ENCODE data around the gene RAMP1.

Gene RAMP1

GRCh38 chr2:237877576-237878307 lies 18.3 kb downstream of the RAMP1 start:
- no peak for DNase-seq

DNA sequence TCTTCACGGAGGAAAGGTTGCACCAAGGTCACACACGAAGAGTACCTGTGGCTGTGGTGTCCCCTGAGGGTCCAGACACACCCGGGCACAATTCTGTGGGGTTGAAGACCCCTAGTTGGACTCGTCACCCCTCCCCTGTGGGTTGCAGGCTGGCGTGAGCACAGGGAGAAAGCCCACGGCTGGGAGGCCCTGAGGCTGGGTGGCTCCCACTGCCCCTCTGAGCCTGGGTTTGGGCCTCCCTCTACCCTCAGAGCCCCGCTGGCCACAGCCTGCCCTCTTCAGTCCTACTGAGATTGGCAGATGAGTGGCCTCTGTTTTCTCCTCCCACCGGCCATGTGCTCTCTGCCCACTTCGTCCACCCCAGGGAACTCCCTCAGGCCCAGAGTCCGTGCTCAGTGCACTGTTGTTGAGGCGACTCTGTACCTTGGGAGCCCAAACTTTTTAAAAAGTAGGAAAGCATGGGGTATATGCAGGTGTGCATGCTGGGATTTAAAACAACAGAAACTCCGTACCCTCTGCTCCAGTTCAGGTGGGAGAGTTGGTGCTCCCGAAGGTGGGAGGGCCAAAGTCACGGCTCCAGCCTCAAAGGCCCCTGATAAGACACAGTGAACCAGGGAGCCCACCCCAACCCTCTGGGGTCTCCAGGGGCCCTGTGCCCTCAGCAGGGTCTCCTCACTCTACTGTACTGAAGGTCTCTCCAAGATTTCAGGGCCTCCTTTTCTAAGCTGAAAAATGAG lies 19.1 kb downstream of the RAMP1 start:
- no peak for DNase-seq

- DNase-seq = no peak
Measured at GRCh38 chr2:237879058-237879430, 19.6 kb downstream of the RAMP1 start.

DNA sequence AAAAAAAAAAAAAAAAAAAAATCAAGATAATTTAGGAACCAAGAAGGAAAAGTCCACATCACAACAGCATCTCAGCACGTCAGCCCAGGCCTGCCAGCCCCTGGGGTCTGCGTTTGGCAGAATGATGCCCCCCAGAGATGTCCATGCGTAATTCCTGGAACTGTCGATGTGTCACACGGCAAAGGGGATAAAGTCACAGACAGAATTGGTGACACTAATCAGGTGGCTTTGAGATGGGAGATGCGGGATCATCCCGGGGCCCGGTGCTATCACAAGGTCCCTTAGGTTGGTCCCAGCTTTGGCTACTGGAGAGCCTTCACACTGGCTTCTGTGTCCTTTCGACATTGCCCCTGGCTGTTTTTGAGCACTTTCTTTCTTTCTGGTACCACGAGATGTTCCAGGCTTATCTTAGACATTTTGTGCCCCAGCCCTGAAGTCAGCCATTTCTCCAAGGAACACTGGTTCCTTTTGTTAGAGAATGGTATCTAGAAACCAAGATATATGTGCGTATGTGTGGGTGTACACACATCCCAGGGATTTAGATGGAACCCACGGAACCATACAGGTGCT lies 20.7 kb downstream of the RAMP1 start:
- DNase-seq = no peak

DNA sequence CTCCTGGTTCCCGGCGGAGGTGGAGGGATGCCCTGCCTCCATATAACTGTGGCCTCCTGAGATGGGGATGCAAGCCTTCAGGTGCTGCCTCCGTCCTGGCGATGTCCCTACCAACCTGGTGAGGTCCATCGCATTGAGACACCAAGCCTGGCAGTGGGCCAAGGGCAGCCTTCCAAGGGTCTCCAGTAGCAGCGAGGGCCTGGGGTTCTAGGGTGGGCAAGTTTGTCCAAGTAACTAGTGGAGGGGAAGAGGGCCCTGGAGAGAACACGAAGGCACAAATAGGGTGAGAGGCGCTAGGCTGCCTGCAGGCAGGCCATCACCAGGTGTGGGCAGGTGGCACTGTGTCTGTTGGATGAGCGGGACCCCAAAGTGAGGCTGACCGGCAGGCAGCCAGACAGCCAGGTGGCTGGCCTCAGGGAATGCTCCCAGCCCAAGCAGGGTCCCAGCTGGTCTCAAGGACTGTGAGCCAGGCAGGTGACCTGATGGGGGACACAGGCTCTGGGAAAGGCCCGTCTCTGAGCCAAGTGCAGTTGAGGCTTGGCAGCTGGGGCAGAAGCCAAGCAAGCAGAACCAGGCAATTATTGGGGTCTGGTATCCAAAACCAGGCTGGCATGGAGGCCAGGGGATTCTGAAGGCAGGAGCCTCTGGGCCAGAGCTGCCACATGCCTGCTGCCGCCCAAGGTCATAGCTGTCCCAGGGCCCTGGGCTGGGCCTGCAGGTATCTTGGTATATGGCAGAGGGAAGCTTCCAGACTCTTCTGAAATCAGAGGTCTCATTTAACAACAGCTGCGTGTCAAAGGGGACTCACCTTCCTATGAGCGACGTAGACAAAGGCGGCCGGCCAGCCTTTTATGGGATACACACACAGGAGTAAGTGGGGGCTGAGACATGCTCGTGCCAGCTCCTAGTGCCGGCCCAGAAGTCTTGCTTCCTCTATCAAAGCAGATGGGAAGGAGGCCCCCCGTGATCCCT lies 23.4 kb downstream of the RAMP1 start:
- DNase-seq = no peak

GRCh38 chr2:237883951-237884446 lies 24.6 kb downstream of the RAMP1 start:
- DNase-seq = no peak

GRCh38 chr2:237884681-237885080 lies 25.3 kb downstream of the RAMP1 start:
- DNase-seq = no peak

GRCh38 chr2:237885111-237885930 lies 25.9 kb downstream of the RAMP1 start:
- no peak for DNase-seq

DNA sequence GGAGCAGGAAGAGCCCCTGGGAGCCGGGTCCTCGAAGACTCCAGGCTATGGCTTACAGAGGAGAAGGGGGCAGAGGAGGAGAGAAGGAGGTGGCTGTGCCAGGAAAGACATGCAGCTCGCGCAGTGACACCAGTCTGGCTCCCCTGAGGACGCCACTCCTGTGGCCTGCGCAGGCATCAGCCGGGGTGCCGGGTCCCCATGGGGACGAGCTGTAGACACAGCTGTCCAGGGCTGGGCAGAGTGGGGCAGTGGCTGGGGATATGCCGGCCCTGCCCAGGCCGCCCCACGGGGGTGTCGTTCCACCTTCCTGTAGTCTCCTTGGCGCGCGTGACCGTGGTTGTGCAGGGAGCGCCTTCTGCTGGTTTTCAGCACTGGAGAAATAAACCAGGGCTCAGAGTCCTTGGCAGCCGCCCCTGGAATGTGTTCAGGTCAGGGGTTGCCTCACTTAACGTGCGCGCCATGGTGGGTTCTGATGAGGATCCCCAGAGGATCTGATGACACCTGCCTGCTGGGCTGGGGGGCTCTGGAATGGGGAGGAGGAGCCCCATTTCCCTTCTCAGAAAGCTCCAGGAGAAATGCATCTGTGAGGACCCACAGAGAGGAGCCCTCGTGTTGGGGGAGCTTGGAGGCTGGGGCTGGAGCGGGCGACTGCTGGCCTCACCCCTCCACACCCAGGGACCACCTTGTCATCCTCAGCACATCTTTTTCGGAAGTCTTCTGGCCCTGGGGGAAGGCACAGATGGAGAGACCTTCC lies 26.7 kb downstream of the RAMP1 start:
- DNase-seq = no peak

DNA sequence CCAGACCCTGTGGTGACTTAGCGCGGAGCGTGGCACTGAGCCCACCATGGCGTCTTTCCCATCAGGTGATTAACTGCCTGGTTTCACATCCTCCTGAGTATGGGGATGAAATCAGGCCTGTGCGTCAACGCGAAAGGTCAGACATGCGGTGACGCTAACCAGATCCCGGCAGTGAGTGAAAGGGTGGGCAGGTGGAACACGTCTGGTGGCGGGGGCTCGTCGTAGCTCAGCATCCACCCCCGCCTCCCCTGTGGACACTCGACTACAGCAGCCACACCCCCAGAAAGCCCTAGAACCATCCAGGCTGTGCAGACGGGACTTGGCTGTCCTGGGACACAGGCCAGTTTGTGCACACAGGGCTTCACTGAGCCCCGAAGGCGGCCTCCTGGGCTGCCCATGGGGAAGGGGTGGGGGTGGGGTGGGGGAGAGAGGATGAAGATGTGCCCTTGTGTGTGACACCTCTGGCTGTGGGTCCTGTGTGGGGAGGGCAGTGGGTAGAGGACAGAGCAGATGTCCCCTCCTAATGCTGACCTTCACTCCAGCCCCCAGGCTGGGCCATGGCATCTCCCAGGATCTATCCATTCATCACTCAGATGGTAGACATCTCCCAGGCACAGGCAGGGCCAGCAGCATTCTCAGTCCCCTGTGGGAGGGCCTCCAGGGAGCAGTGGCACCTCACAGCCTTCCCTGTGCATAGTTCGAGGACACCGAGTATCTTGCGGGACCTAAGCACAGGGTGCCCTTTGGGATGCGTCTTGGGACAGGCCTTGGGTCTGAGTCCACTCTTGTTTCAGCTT lies 27.5 kb downstream of the RAMP1 start:
- DNase-seq = no peak

GRCh38 chr2:237888389-237888788 lies 29.0 kb downstream of the RAMP1 start:
- DNase-seq = no peak

- no peak for DNase-seq
Measured at GRCh38 chr2:237889016-237889415, 29.6 kb downstream of the RAMP1 start.

DNA sequence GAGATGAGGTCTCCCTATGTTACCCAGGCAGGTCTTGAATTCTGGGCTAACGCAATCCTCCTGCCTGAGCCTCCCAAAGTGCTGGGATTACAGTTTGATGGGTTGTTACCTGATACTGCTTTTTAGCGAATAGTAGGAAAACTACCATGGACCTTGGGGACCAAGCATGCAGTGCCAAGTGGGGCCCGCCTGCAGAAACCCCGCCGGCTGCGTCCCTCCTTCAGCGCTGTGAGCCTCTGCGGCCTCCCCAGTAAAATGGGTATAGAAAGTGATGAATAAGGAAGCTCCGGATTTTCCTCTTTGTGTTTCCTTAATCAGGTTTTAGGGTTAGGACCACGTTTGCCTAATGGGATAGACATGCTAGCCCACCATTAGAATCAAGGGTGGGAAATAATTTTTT lies 30.4 kb downstream of the RAMP1 start:
- DNase-seq = no peak

- no peak for DNase-seq
Measured at GRCh38 chr2:237892478-237892877, 33.1 kb downstream of the RAMP1 start.

DNA sequence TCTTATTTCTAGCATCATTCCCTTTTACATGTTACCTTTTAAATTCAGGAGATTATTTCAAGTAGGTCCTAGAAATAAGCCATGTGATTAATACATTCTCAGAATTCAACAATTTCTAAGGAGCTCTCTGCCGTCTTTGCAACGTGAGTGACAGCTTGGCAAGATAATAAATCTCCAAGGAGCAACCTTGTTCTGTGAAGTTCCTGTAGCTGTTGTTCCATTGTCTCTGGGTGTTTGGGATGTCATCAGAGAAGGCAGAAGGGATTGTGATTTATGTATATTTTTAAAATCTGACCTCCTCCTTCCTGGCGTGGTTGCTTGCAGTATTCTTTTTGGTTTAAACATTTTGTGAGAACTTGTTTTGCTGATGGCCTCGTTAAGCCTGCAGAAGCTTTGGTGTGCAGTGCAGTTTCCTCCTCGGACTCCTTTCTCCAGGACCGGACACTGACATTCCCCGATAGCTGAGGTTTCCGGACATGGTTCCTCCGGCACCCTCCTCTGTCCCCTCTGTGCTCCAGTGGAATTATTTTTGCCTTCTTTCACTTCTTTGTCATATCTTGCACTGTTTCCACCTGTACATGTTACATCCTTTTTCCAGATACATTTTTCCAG lies 33.7 kb downstream of the RAMP1 start:
- DNase-seq = no peak

- DNase-seq = no peak
Measured at GRCh38 chr2:237894396-237894979, 35.1 kb downstream of the RAMP1 start.

DNA sequence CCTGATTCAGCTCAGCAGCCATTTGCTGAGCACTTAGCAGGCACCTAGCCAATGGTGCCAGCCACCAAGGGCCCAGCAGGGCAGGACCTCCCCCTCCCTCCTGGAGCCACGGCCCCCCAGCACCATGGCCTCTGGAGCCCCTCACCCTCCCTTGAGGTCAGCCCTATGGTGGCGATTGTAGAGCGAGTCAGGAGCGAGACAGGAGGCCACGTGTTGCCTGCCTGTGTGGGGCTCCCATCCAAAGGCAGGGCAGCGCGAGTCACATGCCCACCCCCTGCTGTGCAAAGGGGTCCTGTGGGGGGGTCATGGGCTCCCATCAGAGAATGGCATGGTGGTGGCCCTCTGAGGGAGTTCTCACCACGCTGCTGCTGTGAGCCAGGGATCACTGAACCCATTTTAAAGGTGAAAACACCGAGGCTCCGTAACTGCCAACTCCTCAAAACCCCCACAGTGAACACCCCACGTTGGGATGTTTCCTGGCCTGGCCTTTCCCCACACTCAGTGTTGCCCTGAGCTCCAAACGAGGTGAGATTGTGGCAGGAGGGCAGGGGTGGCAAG lies 35.6 kb downstream of the RAMP1 start:
- DNase-seq = no peak

DNA sequence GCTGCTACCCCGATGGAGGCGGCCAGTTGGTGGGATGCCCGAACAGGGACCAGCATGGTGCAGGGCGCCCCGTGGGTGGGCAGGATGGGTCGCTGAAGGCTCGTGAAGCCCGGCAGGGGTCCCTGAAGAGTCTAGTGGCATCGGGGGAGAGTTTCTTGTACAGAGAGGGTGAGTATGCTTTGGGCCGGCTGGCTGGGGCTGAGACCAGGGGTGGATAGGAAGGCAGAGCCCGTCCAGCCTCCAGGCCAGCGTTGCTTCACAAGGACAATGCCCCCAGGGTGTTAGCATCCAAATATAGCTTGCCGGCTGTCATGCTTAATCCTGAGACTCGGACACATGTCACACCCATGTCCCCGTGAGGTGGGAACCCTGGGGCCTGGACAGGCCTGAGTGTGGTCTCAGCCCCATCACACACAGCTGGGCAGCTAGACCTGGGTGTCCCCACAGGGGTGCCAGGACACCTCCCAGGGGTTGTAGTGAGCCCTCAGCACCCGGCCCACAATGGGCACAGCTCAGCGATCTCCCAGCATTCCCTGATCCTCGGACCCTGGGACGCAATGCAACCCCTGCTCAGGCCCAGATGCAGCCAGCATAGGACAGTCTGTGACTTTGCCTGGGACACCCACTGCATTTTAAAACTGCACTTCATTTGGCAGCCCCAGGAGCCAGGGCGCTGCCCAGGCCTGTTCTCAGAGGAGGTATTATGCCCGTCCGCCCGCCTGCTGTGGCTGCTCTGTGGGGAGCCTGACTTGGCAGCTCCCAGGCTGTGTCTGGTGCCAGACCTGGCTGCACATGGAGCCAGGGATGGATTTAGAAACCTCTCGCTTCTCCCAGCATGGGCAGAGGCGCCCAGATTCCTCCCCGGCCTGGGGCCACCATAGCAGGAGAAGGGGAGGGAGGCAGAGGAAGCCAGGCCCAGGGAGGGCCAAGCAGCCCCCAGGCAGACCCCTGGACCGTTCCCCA lies 36.4 kb downstream of the RAMP1 start:
- no peak for DNase-seq

Measured in activated CD4-positive, alpha-beta T cell treated with anti-CD3 and anti-CD28 coated beads for 4 hours (primary cell).